AG04449 (cell line): ENCODE measurements around the gene KLRF2.

Experiments used
- CTCF ChIA-PET: fragments of 350-600 bp; formaldehyde crosslinking; extraction: SDS; loops from one replicate; lab custom pipeline; 2021; ENCODE audit warnings: antibody characterized with exemption; lab: Yijun Ruan, JAX
- POLR2A ChIA-PET: fragments of 400-600, 350-600 bp; formaldehyde crosslinking; extraction: SDS; loops from one replicate; lab custom pipeline; 2020; ENCODE audit warnings: antibody characterized with exemption, inconsistent platforms; lab: Yijun Ruan, JAX
- DNase-seq: peaks from one replicate; pipeline ENCODE4 v3.0.0-alpha.2; 2010; ENCODE audit warnings: low read depth, low spot score
- H3K4me3 ChIP-seq: 2 replicates; pipeline ENCODE4 v1.5.1; 2011; ENCODE audit warnings: low read depth, mild to moderate bottlenecking, control low read depth, low read length
- CTCF ChIP-seq: IDR thresholded peaks from one replicate; pipeline ENCODE4 v1.5.1; 2011; ENCODE audit warnings: mild to moderate bottlenecking, moderate library complexity, low read length, control low read depth, inconsistent platforms; ENCODE audit not compliant: insufficient read depth; ENCODE audit errors: missing control alignments

KLRF2 gene

GRCh38 chr12:9909724-9910123, 28.4 kb downstream of the KLRF2 start:
- CTCF ChIA-PET = no interaction called here
- DNase-seq = no peak
- H3K4me3 ChIP-seq = no peak overlapping the region
- no peak for TF ChIP-seq CTCF
- POLR2A ChIA-PET = no interaction called here

- TF ChIP-seq CTCF = no peak
- POLR2A ChIA-PET = no interaction called here
- DNase-seq = no peak
- no peak overlapping the region for H3K4me3 ChIP-seq
- CTCF ChIA-PET = no interaction called here
Observed at GRCh38 chr12:9910716-9911421, 29.6 kb downstream of the KLRF2 start.

- DNase-seq = no peak
- ChIA-PET POLR2A (no interaction called here), CTCF (no interaction called here)
- TF ChIP-seq CTCF = no peak
- H3K4me3 ChIP-seq = no peak overlapping the region
Observed at GRCh38 chr12:9911708-9912107, 30.4 kb downstream of the KLRF2 start.

GRCh38 chr12:9919443-9919842, 38.2 kb downstream of the KLRF2 start:
- ChIA-PET POLR2A (no interaction called here), CTCF (interaction anchor here (1.4 kb wide), 1 partner anchor 21 kb away, joined by 3 read pairs; no protein-coding TSS in a partner anchor)
- TF ChIP-seq CTCF = no peak
- no peak for DNase-seq
- H3K4me3 ChIP-seq = no peak overlapping the region

- no peak overlapping the region for H3K4me3 ChIP-seq
- no peak for DNase-seq
- TF ChIP-seq CTCF = no peak
- ChIA-PET CTCF (interaction anchor here (2.7 kb wide), 1 partner anchor 171 kb away, joined by 10 read pairs; no protein-coding TSS in a partner anchor), POLR2A (no interaction called here)
Observed at GRCh38 chr12:9920451-9920850, 39.2 kb downstream of the KLRF2 start.

GRCh38 chr12:9922429-9922828, 41.1 kb downstream of the KLRF2 start:
- ChIA-PET POLR2A (no interaction called here), CTCF (interaction anchor here (2.7 kb wide), 1 partner anchor 173 kb away, joined by 10 read pairs; no protein-coding TSS in a partner anchor)
- H3K4me3 ChIP-seq = no peak overlapping the region
- no peak for DNase-seq
- TF ChIP-seq CTCF = no peak
